PC-9 (cell line): Measurements from ENCODE around the gene KCNAB2. TPM values are rescaled to one million over a fixed set of nuclear protein-coding genes. Genes with fewer than 3 reads are reported as not detected.

Experiments
- BruUV-seq: library from RNA; stranded (reverse); fragments of 400-500 nt; replicated peaks from 2 replicates; lab custom pipeline; 2021; lab: Mats Ljungman, UMichigan
- CTCF ChIA-PET: fragments of 300-600 bp; sonication (Branson Sonifier 250); formaldehyde crosslinking; loops from one replicate; lab custom pipeline; 2022; ENCODE audit warnings: antibody characterized with exemption; lab: Charles Lee
- POLR2A ChIA-PET: fragments of 300-600 bp; sonication (Branson Sonifier 250); formaldehyde crosslinking; loops from one replicate; lab custom pipeline; 2022; ENCODE audit warnings: antibody characterized with exemption; ENCODE audit not compliant: unreplicated experiment; lab: Charles Lee
- DNase-seq, 2 experiments: peaks; one replicate each; pipeline versions ENCODE4 v3.0.0 to v3.0.0-alpha.2; 2015 to 2022; ENCODE audit warnings: mixed read lengths in 1 of 2
- H2AFZ ChIP-seq: fragments of 200-600 bp; sonication (generic); 2 replicates; pipeline ENCODE4 v1.8.1; 2017; ENCODE audit warnings: antibody characterized with exemption
- H3F3A ChIP-seq: fragments of 200-600 bp; sonication (generic); 2 replicates; pipeline ENCODE4 v1.8.1; 2017; ENCODE audit warnings: antibody characterized with exemption, mild to moderate bottlenecking, low read depth; ENCODE audit not compliant: insufficient read depth
- H3K27ac ChIP-seq: fragments of 200-600 bp; sonication (generic); 2 replicates; pipeline ENCODE4 v1.6.1; 2016; ENCODE audit warnings: mixed run types
- H3K27me3 ChIP-seq: fragments of 200-600 bp; sonication (generic); 2 replicates; pipeline ENCODE4 v1.6.1; 2016; ENCODE audit warnings: low read depth, mixed run types; ENCODE audit not compliant: insufficient read depth
- H3K36me3 ChIP-seq: fragments of 200-600 bp; sonication (generic); 2 replicates; pipeline ENCODE4 v1.6.1; 2016; ENCODE audit warnings: low read depth, mixed run types
- H3K4me1 ChIP-seq: fragments of 200-600 bp; sonication (generic); replicated peaks from 2 replicates; pipeline ENCODE4 v1.6.1; 2016; ENCODE audit warnings: mixed run types; ENCODE audit not compliant: insufficient read depth
- H3K4me2 ChIP-seq: fragments of 200-600 bp; sonication (generic); 2 replicates; pipeline ENCODE4 v1.6.1; 2017; ENCODE audit warnings: mixed run types
- H3K4me3 ChIP-seq: fragments of 200-600 bp; sonication (generic); 2 replicates; pipeline ENCODE4 v1.6.1; 2016; ENCODE audit warnings: mixed run types
- H3K79me2 ChIP-seq: fragments of 200-600 bp; sonication (generic); 2 replicates; pipeline ENCODE4 v1.6.1; 2017; ENCODE audit warnings: low read depth, mixed run types
- H3K9me2 ChIP-seq: fragments of 200-600 bp; sonication (generic); 2 replicates; pipeline ENCODE4 v1.8.1; 2017; ENCODE audit warnings: mild to moderate bottlenecking; ENCODE audit not compliant: insufficient read depth
- H3K9me3 ChIP-seq: fragments of 200-600 bp; sonication (generic); 2 replicates; pipeline ENCODE4 v1.8.1; 2016; ENCODE audit warnings: low read depth; ENCODE audit not compliant: insufficient read depth
- H4K20me1 ChIP-seq: fragments of 200-600 bp; sonication (generic); 2 replicates; pipeline ENCODE4 v1.8.1; 2017; ENCODE audit not compliant: insufficient read depth
- CTCF ChIP-seq: fragments of 200-600 bp; sonication (generic); conservative IDR thresholded peaks from 2 replicates; pipeline ENCODE4 v1.6.1; 2017; ENCODE audit warnings: mixed run types, antibody characterized with exemption, mild to moderate bottlenecking, moderate library complexity
- EZH2 ChIP-seq: fragments of 200-600 bp; sonication (generic); IDR thresholded peaks from 2 replicates; pipeline ENCODE4 v1.8.0; 2017; ENCODE audit warnings: antibody characterized with exemption, low read depth
- intact Hi-C: fragments of 100-400 bp; cut with micrococcal nuclease; formaldehyde crosslinking; loops from one replicate; pipeline ENCODE4 v1.10.0; 2022; ENCODE audit not compliant: unreplicated experiment
- total RNA-seq: library from RNA; stranded (reverse); gene quantifications from 2 replicates; pipeline ENCODE4 v1.2.3, GENCODE V29; 2021

KCNAB2 gene
- total RNA-seq, 1 experiment from 2014 or later: 19.6 TPM

GRCh38 chr1:6030547-6031261 is 15.0 kb upstream of the KCNAB2 start:
- H3K36me3 ChIP-seq: no peaks in the 10 kb centered on the region
- no peaks in the 10 kb centered on the region for H3K9me3 ChIP-seq
- H3K4me3 ChIP-seq: no peak overlapping the region
- BruUV-seq: no TSS peak
- peaks cover 3% of the 10 kb centered on the region; the same call in 1 of the 2 replicates for H3K4me1 ChIP-seq
- no peak overlapping the region for H3K27ac ChIP-seq
- no peaks in the 10 kb centered on the region; the same call in 1 of the 2 replicates for H4K20me1 ChIP-seq
- no peaks in the 10 kb centered on the region for H3K9me2 ChIP-seq
- H3F3A ChIP-seq: no peaks in the 10 kb centered on the region; the same call in 1 of the 2 replicates
- no peak for DNase-seq
- H2AFZ ChIP-seq: no peak overlapping the region
- H3K27me3 ChIP-seq: no peaks in the 10 kb centered on the region
- no peaks in the 10 kb centered on the region for H3K79me2 ChIP-seq
- CTCF ChIA-PET: no interaction called here
- TF ChIP-seq EZH2 (no peak), CTCF (no peak)
- POLR2A ChIA-PET: interaction anchor here (0.6 kb wide), 1 partner anchor 462 kb away, joined by 3 read pairs; no protein-coding TSS in a partner anchor
- intact Hi-C loops: no loop called here
- no peak overlapping the region for H3K4me2 ChIP-seq

- Histone ChIP-seq H3K4me3 (no peak overlapping the region), H3K27ac (no peak overlapping the region), H3K4me1 (no peaks in the 10 kb centered on the region), H4K20me1 (no peaks in the 10 kb centered on the region), H3F3A (no peaks in the 10 kb centered on the region; the same call in 1 of the 2 replicates), H3K79me2 (no peaks in the 10 kb centered on the region), H3K27me3 (no peaks in the 10 kb centered on the region), H2AFZ (no peak overlapping the region), H3K4me2 (no peak overlapping the region), H3K9me3 (no peaks in the 10 kb centered on the region), H3K9me2 (no peaks in the 10 kb centered on the region), H3K36me3 (no peaks in the 10 kb centered on the region)
- BruUV-seq: no TSS peak
- POLR2A ChIA-PET: no interaction called here
- DNase-seq: no peak
- CTCF ChIA-PET: no interaction called here
- TF ChIP-seq CTCF: no peak
- no peak for TF ChIP-seq EZH2
- intact Hi-C loops: no loop called here
These were observed 12.6 kb upstream of the KCNAB2 start for GRCh38 chr1:6033124-6033523.

GRCh38 chr1:6033986-6034749 is 11.5 kb upstream of the KCNAB2 start:
- peak in 1 of 2 experiments; percentile 34 for DNase-seq
- Histone ChIP-seq H3K36me3 (no peaks in the 10 kb centered on the region), H3K4me3 (no peak overlapping the region), H4K20me1 (no peaks in the 10 kb centered on the region), H2AFZ (no peak overlapping the region), H3K79me2 (no peaks in the 10 kb centered on the region), H3K27ac (no peak overlapping the region), H3K27me3 (no peaks in the 10 kb centered on the region), H3F3A (no peaks in the 10 kb centered on the region; the same call in 1 of the 2 replicates), H3K4me1 (no peaks in the 10 kb centered on the region), H3K9me2 (no peaks in the 10 kb centered on the region), H3K9me3 (no peaks in the 10 kb centered on the region), H3K4me2 (no peak overlapping the region)
- intact Hi-C loops: no loop called here
- ChIA-PET CTCF (interaction anchor here (0.5 kb wide), 2 partner anchors 29 to 93 kb away, joined by 3 to 6 read pairs; no protein-coding TSS in a partner anchor), POLR2A (no interaction called here)
- no TSS peak for BruUV-seq
- no peak for TF ChIP-seq EZH2
- TF ChIP-seq CTCF: peak; percentile 71
